BJ (cell line): Measurements from ENCODE around the gene PPT1. TPM values are rescaled to one million over a fixed set of nuclear protein-coding genes. Genes with fewer than 3 reads are reported as not detected.
A peak's percentile ranks its signal among the peaks of the same experiment; 100 is the strongest.

ENCODE experiments used
- CTCF ChIA-PET: fragments of 350-600 bp; formaldehyde crosslinking; extraction: SDS; loops from one replicate; lab custom pipeline; 2021; ENCODE audit warnings: antibody characterized with exemption, inconsistent platforms; lab: Yijun Ruan, JAX
- POLR2A ChIA-PET: fragments of 300-600 bp; sonication (Branson Sonifier 250); formaldehyde crosslinking; extraction: SDS; loops from one replicate; lab custom pipeline; 2021; ENCODE audit warnings: antibody characterized with exemption; lab: Charles Lee
- DNase-seq: peaks from one replicate; pipeline ENCODE4 v3.0.0-alpha.2; 2011; ENCODE audit warnings: low read depth
- H3K27me3 ChIP-seq: 2 replicates; pipeline ENCODE4 v1.6.0; 2011; ENCODE audit warnings: low read length; ENCODE audit not compliant: control insufficient read depth, insufficient read depth
- H3K36me3 ChIP-seq: 2 replicates; pipeline ENCODE4 v1.5.1; 2011; ENCODE audit warnings: low read length; ENCODE audit not compliant: control insufficient read depth, insufficient read depth
- H3K4me3 ChIP-seq: 2 replicates; pipeline ENCODE4 v1.5.1; 2011; ENCODE audit warnings: low read depth, mild to moderate bottlenecking, control low read depth, low read length
- CTCF ChIP-seq: IDR thresholded peaks from 2 replicates; pipeline ENCODE4 v1.5.1; 2011; ENCODE audit warnings: low read depth, mild to moderate bottlenecking, control low read depth, inconsistent platforms, low read length, moderate library complexity; ENCODE audit not compliant: insufficient read depth
- polyA plus RNA-seq: library from polyadenylated mRNA; depleted of rRNA; stranded (reverse); fragments of >200 nt; gene quantifications from 2 replicates; pipeline ENCODE4 v1.2.3, GENCODE V29; 2011

The PPT1 gene
- polyA plus RNA-seq, 1 experiment: 46.6 TPM

GRCh38 chr1:40133839-40134238 is 36.8 kb upstream of the PPT1 start:
- Histone ChIP-seq H3K36me3 (no peaks in the 10 kb centered on the region), H3K4me3 (no peak overlapping the region), H3K27me3 (peaks cover 8% of the 10 kb centered on the region)
- DNase-seq: no peak
- TF ChIP-seq CTCF: no peak
- ChIA-PET POLR2A (no interaction called here), CTCF (interaction anchor here (0.8 to 2.1 kb wide), 5 partner anchors 10 to 205 kb away, joined by 3 to 7 read pairs (median 3); no protein-coding TSS in a partner anchor)

- no peak for TF ChIP-seq CTCF
- POLR2A ChIA-PET: no interaction called here
- no peak for DNase-seq
- Histone ChIP-seq H3K27me3 (peaks cover 8% of the 10 kb centered on the region), H3K36me3 (no peaks in the 10 kb centered on the region), H3K4me3 (no peak overlapping the region)
- CTCF ChIA-PET: interaction anchor here (2.1 kb wide), 1 partner anchor 206 kb away, joined by 7 read pairs; no protein-coding TSS in a partner anchor
Measured at GRCh38 chr1:40133312-40133665, 36.2 kb upstream of the PPT1 start.

- no peak for DNase-seq
- TF ChIP-seq CTCF: no peak
- Histone ChIP-seq H3K4me3 (peak overlapping the region; percentile 31), H3K27me3 (peaks cover 8% of the 10 kb centered on the region), H3K36me3 (no peaks in the 10 kb centered on the region)
- ChIA-PET CTCF (interaction anchor here (0.7 to 2.8 kb wide), 3 partner anchors 11 to 206 kb away, joined by 4 to 13 read pairs (median 7); no protein-coding TSS in a partner anchor), POLR2A (no interaction called here)
Measured at GRCh38 chr1:40132383-40133311, 35.6 kb upstream of the PPT1 start.

- no peaks in the 10 kb centered on the region for H3K36me3 ChIP-seq
- no peak overlapping the region for H3K4me3 ChIP-seq
- ChIA-PET POLR2A (no interaction called here), CTCF (interaction anchor here (2.8 kb wide), 1 partner anchor 13 kb away, joined by 13 read pairs; no protein-coding TSS in a partner anchor)
- no peak for TF ChIP-seq CTCF
- DNase-seq: no peak
- H3K27me3 ChIP-seq: peaks cover 8% of the 10 kb centered on the region
Measured at GRCh38 chr1:40130892-40131291, 33.8 kb upstream of the PPT1 start.

GRCh38 chr1:40122855-40123254 is 25.8 kb upstream of the PPT1 start:
- DNase-seq: no peak
- Histone ChIP-seq H3K4me3 (no peak overlapping the region), H3K36me3 (no peaks in the 10 kb centered on the region), H3K27me3 (peaks cover 13% of the 10 kb centered on the region)
- ChIA-PET CTCF (no interaction called here), POLR2A (no interaction called here)
- no peak for TF ChIP-seq CTCF
